Measurements from ENCODE around the gene TCF25. TPM values are rescaled to one million over a fixed set of nuclear protein-coding genes. Genes with fewer than 3 reads are reported as not detected.

Gene TCF25
- total RNA-seq, 1 donor from 2014 or later = 177 TPM

DNA sequence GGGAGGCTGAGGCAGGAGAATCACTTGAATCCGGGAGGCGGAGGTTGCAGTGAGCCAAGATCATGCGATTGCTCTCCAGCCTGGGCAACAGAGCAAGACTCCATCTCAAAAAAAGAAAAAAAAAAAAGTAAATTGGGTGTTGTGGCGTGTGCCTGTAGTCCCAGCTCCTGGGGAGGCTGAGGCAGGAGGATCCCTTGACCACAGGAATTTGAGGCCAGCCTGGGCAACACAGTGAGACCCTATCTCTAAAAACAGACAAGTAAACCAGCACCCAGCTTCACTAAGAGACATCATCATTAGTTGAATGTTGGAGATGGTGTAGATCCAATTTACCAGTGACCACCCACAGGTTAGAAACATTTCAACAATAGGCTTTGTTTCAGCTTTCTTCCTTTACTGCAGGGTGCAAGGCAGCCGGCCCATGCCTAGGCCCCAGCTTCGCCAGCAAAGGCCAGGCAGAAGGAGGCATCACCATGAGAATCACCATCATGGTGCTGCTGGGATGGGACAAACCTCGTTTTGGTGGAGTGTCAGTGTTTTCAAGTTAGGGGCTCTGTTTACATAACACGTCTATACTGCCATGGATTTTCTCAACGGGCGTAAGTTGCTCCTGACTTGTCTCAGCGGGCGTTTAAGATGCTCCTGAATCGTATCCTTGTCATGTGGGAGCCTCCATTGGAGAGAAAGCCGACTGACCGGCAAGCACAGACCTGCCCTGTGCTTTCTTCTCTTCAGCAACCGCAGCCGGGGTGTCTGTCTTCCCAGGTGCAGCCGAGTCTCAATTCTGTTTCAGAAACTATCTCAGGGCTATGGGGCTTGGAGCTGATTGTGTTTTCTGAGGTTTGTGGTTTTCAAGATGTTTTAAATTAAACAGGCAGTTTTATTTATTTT lies 7.3 kb downstream of the TCF25 start:
- Mint-ChIP-seq H3K9me3 (ENCODE audit: low read depth) (no peaks in the 10 kb centered on the region), H3K27ac (peak overlapping the region; percentile 59), H3K4me3 (ENCODE audit: low read depth) (no peak overlapping the region), H3K27me3 (no peaks in the 10 kb centered on the region), H3K4me1 (ENCODE audit: low read depth) (no peaks in the 10 kb centered on the region), H3K36me3 (ENCODE audit: insufficient read depth) (peaks cover 21% of the 10 kb centered on the region)
- TF ChIP-seq CTCF (IDR thresholded peaks at IDR 0.05; ENCODE audit: unreplicated experiment) = no peak
- DNase-seq (ENCODE audit: low spot score, unreplicated experiment) = no peak

DNA sequence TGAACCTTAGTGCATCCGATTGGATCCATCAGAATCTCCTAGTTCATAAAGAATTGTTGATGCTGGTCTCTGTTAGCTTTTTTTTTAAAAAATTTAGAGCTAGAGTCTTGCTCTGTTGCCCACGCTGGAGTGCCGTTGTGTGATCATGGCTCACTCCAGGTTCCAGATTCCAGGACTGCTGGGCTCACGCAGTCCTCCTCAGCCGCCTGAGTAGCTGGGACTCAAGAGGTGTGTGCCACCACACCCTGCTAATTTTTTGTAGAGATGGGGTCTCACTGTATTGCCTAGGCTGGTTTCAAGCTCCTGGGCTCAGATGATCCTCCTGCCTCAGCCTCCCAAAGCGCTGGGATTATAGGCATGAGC lies 8.0 kb downstream of the TCF25 start:
- Mint-ChIP-seq H3K36me3 (ENCODE audit: insufficient read depth) (peaks cover 21% of the 10 kb centered on the region), H3K27me3 (no peaks in the 10 kb centered on the region), H3K4me3 (ENCODE audit: low read depth) (no peak overlapping the region), H3K9me3 (ENCODE audit: low read depth) (no peaks in the 10 kb centered on the region), H3K4me1 (ENCODE audit: low read depth) (no peaks in the 10 kb centered on the region), H3K27ac (no peak overlapping the region)
- no peak for TF ChIP-seq CTCF (IDR thresholded peaks at IDR 0.05; ENCODE audit: unreplicated experiment)
- no peak for DNase-seq (ENCODE audit: low spot score, unreplicated experiment)

GRCh38 chr16:89883346-89884040 lies 10.1 kb downstream of the TCF25 start:
- Mint-ChIP-seq H3K27me3 (no peaks in the 10 kb centered on the region), H3K4me1 (ENCODE audit: low read depth) (no peaks in the 10 kb centered on the region), H3K9me3 (ENCODE audit: low read depth) (no peaks in the 10 kb centered on the region), H3K4me3 (ENCODE audit: low read depth) (no peak overlapping the region), H3K36me3 (ENCODE audit: insufficient read depth) (peaks cover 29% of the 10 kb centered on the region), H3K27ac (peak overlapping the region; percentile 63)
- DNase-seq (ENCODE audit: low spot score, unreplicated experiment) = no peak
- no peak for TF ChIP-seq CTCF (IDR thresholded peaks at IDR 0.05; ENCODE audit: unreplicated experiment)

DNA sequence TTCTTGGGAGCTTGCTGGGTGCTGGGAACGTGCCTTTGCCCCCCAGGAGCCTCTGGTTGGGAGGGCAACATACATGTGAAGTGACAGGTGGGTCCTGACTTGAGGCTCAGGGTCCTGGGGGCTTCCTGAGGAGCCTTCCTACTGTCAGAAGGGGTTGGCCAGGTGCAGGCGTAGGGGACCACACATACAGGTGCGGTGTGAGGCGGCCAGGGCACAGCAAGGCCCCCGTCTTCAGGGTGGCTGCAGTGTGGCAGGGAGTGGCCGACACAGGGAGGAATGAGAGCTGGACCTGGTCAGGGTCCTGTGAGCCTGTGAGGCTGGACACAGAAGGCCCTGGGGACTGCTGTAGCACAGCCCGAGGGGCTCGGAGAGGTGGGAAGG lies 10.6 kb downstream of the TCF25 start:
- Mint-ChIP-seq H3K27me3 (no peaks in the 10 kb centered on the region), H3K27ac (peak overlapping the region; percentile 27), H3K36me3 (ENCODE audit: insufficient read depth) (peaks cover 29% of the 10 kb centered on the region), H3K9me3 (ENCODE audit: low read depth) (no peaks in the 10 kb centered on the region), H3K4me3 (ENCODE audit: low read depth) (no peak overlapping the region), H3K4me1 (ENCODE audit: low read depth) (no peaks in the 10 kb centered on the region)
- no peak for TF ChIP-seq CTCF (IDR thresholded peaks at IDR 0.05; ENCODE audit: unreplicated experiment)
- DNase-seq (ENCODE audit: low spot score, unreplicated experiment) = no peak

GRCh38 chr16:89887243-89887642 lies 13.9 kb downstream of the TCF25 start:
- Mint-ChIP-seq H3K27ac (no peak overlapping the region), H3K9me3 (ENCODE audit: low read depth) (no peaks in the 10 kb centered on the region), H3K36me3 (ENCODE audit: insufficient read depth) (peaks cover 33% of the 10 kb centered on the region), H3K27me3 (no peaks in the 10 kb centered on the region), H3K4me1 (ENCODE audit: low read depth) (no peaks in the 10 kb centered on the region), H3K4me3 (ENCODE audit: low read depth) (no peak overlapping the region)
- DNase-seq (ENCODE audit: low spot score, unreplicated experiment) = no peak
- TF ChIP-seq CTCF (IDR thresholded peaks at IDR 0.05; ENCODE audit: unreplicated experiment) = no peak
